Keratinocyte (primary cell): Measurements from ENCODE around the gene ZNF878.

ENCODE experiments used
- EZH2 ChIP-seq: IDR thresholded peaks from one replicate; pipeline ENCODE4 v1.6.1; 2012; ENCODE audit warnings: inconsistent platforms, mild to moderate bottlenecking, low read length, moderate library complexity
- TF ChIP-seq, protein P1 (sequence below), 3 experiments: IDR thresholded peaks in 1 of 3; conservative IDR thresholded peaks in 1 of 3; optimal IDR thresholded peaks in 1 of 3; 2 replicates in 2 of 3; 3 replicates in 1 of 3; pipeline versions ENCODE3 to v1.5.1; 2011; ENCODE audit warnings: low read length in 3 of 3, mild to moderate bottlenecking in 3 of 3, moderate library complexity in 2 of 3, control low read depth in 1 of 3, inconsistent platforms in 1 of 3; ENCODE audit not compliant: insufficient read depth in 2 of 3; ENCODE audit errors: extremely low read depth in 1 of 3

DNA sequence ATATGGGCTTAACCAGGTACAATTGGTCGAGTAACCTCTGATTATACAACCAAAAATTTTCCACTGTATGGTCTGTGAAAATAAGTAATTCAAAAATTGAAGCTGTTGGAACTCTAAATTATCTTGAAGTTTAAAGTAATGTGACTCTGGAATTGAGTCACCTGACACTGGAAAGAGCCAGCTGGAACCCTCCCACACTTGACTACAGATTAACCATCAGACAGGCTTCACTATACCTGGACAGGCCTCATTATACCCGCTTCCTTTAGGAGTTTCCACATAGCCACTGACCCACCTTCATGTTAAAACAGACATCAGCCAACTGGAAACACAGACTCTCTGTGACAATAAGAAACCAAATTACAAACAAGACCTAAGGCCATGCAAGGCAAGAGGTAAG lies 18.6 kb downstream of the ZNF878 start:
- TF ChIP-seq, protein P1, sequence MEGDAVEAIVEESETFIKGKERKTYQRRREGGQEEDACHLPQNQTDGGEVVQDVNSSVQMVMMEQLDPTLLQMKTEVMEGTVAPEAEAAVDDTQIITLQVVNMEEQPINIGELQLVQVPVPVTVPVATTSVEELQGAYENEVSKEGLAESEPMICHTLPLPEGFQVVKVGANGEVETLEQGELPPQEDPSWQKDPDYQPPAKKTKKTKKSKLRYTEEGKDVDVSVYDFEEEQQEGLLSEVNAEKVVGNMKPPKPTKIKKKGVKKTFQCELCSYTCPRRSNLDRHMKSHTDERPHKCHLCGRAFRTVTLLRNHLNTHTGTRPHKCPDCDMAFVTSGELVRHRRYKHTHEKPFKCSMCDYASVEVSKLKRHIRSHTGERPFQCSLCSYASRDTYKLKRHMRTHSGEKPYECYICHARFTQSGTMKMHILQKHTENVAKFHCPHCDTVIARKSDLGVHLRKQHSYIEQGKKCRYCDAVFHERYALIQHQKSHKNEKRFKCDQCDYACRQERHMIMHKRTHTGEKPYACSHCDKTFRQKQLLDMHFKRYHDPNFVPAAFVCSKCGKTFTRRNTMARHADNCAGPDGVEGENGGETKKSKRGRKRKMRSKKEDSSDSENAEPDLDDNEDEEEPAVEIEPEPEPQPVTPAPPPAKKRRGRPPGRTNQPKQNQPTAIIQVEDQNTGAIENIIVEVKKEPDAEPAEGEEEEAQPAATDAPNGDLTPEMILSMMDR (optimal IDR thresholded peaks at IDR 0.05 in 1 of 3, IDR thresholded peaks at IDR 0.05 in 1 of 3, conservative IDR thresholded peaks at IDR 0.05 in 1 of 3; ENCODE audit: extremely low read depth in 1 of 3, insufficient read depth in 2 of 3, low read length in 3 of 3), result no peak
- TF ChIP-seq EZH2, result no peak
